Astrocyte (in vitro differentiated cells and primary cell): ENCODE results near the gene POGZ. TPM values are rescaled to one million over a fixed set of nuclear protein-coding genes. Genes with fewer than 3 reads are reported as not detected.
A peak's percentile ranks its signal among the peaks of the same experiment; 100 is the strongest.

Experiments
- DNase-seq: peaks from one replicate; pipeline ENCODE4 v3.0.0-alpha.2; 2010; ENCODE audit warnings: low read depth
- FAIRE-seq: peaks from 2 replicates; lab custom pipeline; 2011; peaks lifted over from hg19 to GRCh38; lab: Jason Lieb, UNC
- H2AFZ ChIP-seq: 2 replicates; pipeline ENCODE4 v1.6.0; 2012; ENCODE audit warnings: low read depth, low read length, inconsistent platforms
- H3K27ac ChIP-seq: 2 replicates; pipeline ENCODE4 v1.5.1; 2011; ENCODE audit warnings: low read depth, low read length, inconsistent platforms
- H3K27me3 ChIP-seq: 2 replicates; pipeline ENCODE4 v1.6.0; 2011; ENCODE audit warnings: low read length, inconsistent platforms; ENCODE audit not compliant: insufficient read depth
- H3K36me3 ChIP-seq: 2 replicates; pipeline ENCODE4 v1.5.1; 2011; ENCODE audit warnings: low read length, inconsistent platforms; ENCODE audit not compliant: insufficient read depth
- H3K4me1 ChIP-seq: 2 replicates; pipeline ENCODE4 v1.5.1; 2011; ENCODE audit warnings: low read length, inconsistent platforms; ENCODE audit not compliant: insufficient read depth
- H3K4me2 ChIP-seq: 2 replicates; pipeline ENCODE4 v1.6.0; 2012; ENCODE audit warnings: low read length, inconsistent platforms
- H3K4me3 ChIP-seq: 2 replicates; pipeline ENCODE4 v1.5.1; 2011; ENCODE audit warnings: low read depth, mild to moderate bottlenecking, low read length, inconsistent platforms; ENCODE audit not compliant: insufficient read depth
- H3K79me2 ChIP-seq: 2 replicates; pipeline ENCODE4 v1.6.0; 2012; ENCODE audit warnings: mild to moderate bottlenecking, low read length, inconsistent platforms; ENCODE audit not compliant: insufficient read depth
- H3K9ac ChIP-seq: 2 replicates; pipeline ENCODE4 v1.6.0; 2012; ENCODE audit warnings: mild to moderate bottlenecking, low read length, inconsistent platforms
- H3K9me3 ChIP-seq: 2 replicates; pipeline ENCODE4 v1.5.1; 2012; ENCODE audit warnings: low read depth, mild to moderate bottlenecking, low read length, inconsistent platforms; ENCODE audit not compliant: insufficient read depth
- H4K20me1 ChIP-seq: 2 replicates; pipeline ENCODE4 v1.6.0; 2012; ENCODE audit warnings: low read length, inconsistent platforms; ENCODE audit not compliant: insufficient read depth
- H3K27ac Mint-ChIP-seq: one replicate; pipeline ENCODE4 v1.8.0; 2021; ENCODE audit warnings: mild to moderate bottlenecking, mixed read lengths; ENCODE audit not compliant: unreplicated experiment
- H3K27me3 Mint-ChIP-seq: one replicate; pipeline ENCODE4 v1.8.0; 2021; ENCODE audit warnings: low read depth, mixed read lengths; ENCODE audit not compliant: unreplicated experiment
- H3K36me3 Mint-ChIP-seq: one replicate; pipeline ENCODE4 v1.8.0; 2021; ENCODE audit warnings: low read depth, mixed read lengths; ENCODE audit not compliant: unreplicated experiment
- H3K4me1 Mint-ChIP-seq: one replicate; pipeline ENCODE4 v1.8.0; 2021; ENCODE audit warnings: low read depth, mixed read lengths; ENCODE audit not compliant: unreplicated experiment
- H3K4me3 Mint-ChIP-seq: one replicate; pipeline ENCODE4 v1.8.0; 2021; ENCODE audit warnings: mild to moderate bottlenecking, moderate library complexity, mixed read lengths; ENCODE audit not compliant: unreplicated experiment
- H3K9me3 Mint-ChIP-seq: one replicate; pipeline ENCODE4 v1.8.0; 2021; ENCODE audit warnings: mild to moderate bottlenecking, mixed read lengths; ENCODE audit not compliant: unreplicated experiment
- CTCF ChIP-seq: IDR thresholded peaks from 2 replicates; pipeline ENCODE4 v1.5.1; 2011; ENCODE audit warnings: low read depth, mild to moderate bottlenecking, inconsistent platforms, low read length, moderate library complexity; ENCODE audit not compliant: insufficient read depth
- EZH2 ChIP-seq: IDR thresholded peaks from 2 replicates; pipeline ENCODE4 v1.6.1; 2012; ENCODE audit warnings: mild to moderate bottlenecking, low read length, inconsistent platforms; ENCODE audit not compliant: insufficient read depth
- total RNA-seq: library from RNA; stranded (reverse); gene quantifications from 2 replicates; pipeline ENCODE4 v1.2.1, GENCODE V29; 2021

Gene POGZ
- total RNA-seq, 1 donor from 2014 or later, result 63.9 TPM

GRCh38 chr1:151455966-151456365 lies 3.3 kb downstream of the POGZ start:
- peaks cover 14% of the 10 kb centered on the region for H3K4me1 Mint-ChIP-seq
- Histone ChIP-seq H3K4me1 (peaks cover 4% of the 10 kb centered on the region), H2AFZ (no peak overlapping the region), H3K79me2 (peaks cover 75% of the 10 kb centered on the region), H3K27me3 (no peaks in the 10 kb centered on the region), H3K9ac (no peak overlapping the region), H3K4me2 (no peak overlapping the region), H3K27ac (no peak overlapping the region), H3K9me3 (no peaks in the 10 kb centered on the region), H3K4me3 (no peak overlapping the region), H4K20me1 (peaks cover 49% of the 10 kb centered on the region), H3K36me3 (no peaks in the 10 kb centered on the region)
- H3K27me3 Mint-ChIP-seq, result no peaks in the 10 kb centered on the region
- H3K36me3 Mint-ChIP-seq, result no peaks in the 10 kb centered on the region
- H3K27ac Mint-ChIP-seq, result no peak overlapping the region
- H3K4me3 Mint-ChIP-seq, result no peak overlapping the region
- no peak for FAIRE-seq
- TF ChIP-seq CTCF, result no peak
- no peak for TF ChIP-seq EZH2
- no peaks in the 10 kb centered on the region for H3K9me3 Mint-ChIP-seq
- peak; percentile 36 for DNase-seq

- peaks cover 55% of the 10 kb centered on the region for H4K20me1 ChIP-seq
- peaks cover 14% of the 10 kb centered on the region for H3K4me1 Mint-ChIP-seq
- H3K9ac ChIP-seq, result no peak overlapping the region
- H3K9me3 ChIP-seq, result no peaks in the 10 kb centered on the region
- H3K4me2 ChIP-seq, result no peak overlapping the region
- no peak for TF ChIP-seq EZH2
- no peak for TF ChIP-seq CTCF
- H2AFZ ChIP-seq, result no peak overlapping the region
- FAIRE-seq (no peak), DNase-seq (no peak)
- H3K36me3 ChIP-seq, result no peaks in the 10 kb centered on the region
- H3K27ac Mint-ChIP-seq, result no peak overlapping the region
- no peaks in the 10 kb centered on the region for H3K27me3 ChIP-seq
- peaks cover 4% of the 10 kb centered on the region for H3K4me1 ChIP-seq
- no peak overlapping the region for H3K4me3 Mint-ChIP-seq
- no peak overlapping the region for H3K4me3 ChIP-seq
- H3K27me3 Mint-ChIP-seq, result no peaks in the 10 kb centered on the region
- no peak overlapping the region for H3K27ac ChIP-seq
- no peaks in the 10 kb centered on the region for H3K9me3 Mint-ChIP-seq
- H3K36me3 Mint-ChIP-seq, result peaks cover 3% of the 10 kb centered on the region
- H3K79me2 ChIP-seq, result peaks cover 82% of the 10 kb centered on the region
Observed at GRCh38 chr1:151455231-151455630, 4.1 kb downstream of the POGZ start.

GRCh38 chr1:151447696-151448095 lies 11.6 kb downstream of the POGZ start:
- Histone ChIP-seq H3K9ac (no peak overlapping the region), H3K36me3 (no peaks in the 10 kb centered on the region), H3K9me3 (no peaks in the 10 kb centered on the region), H3K4me1 (no peaks in the 10 kb centered on the region), H3K27me3 (no peaks in the 10 kb centered on the region), H2AFZ (no peak overlapping the region), H3K79me2 (peaks cover 99% of the 10 kb centered on the region), H3K4me3 (no peak overlapping the region), H3K27ac (no peak overlapping the region), H4K20me1 (peaks cover 83% of the 10 kb centered on the region), H3K4me2 (no peak overlapping the region)
- peaks cover 13% of the 10 kb centered on the region for H3K4me1 Mint-ChIP-seq
- FAIRE-seq (no peak), DNase-seq (no peak)
- no peaks in the 10 kb centered on the region for H3K9me3 Mint-ChIP-seq
- TF ChIP-seq EZH2, result no peak
- no peak for TF ChIP-seq CTCF
- no peaks in the 10 kb centered on the region for H3K27me3 Mint-ChIP-seq
- no peak overlapping the region for H3K4me3 Mint-ChIP-seq
- no peak overlapping the region for H3K27ac Mint-ChIP-seq
- H3K36me3 Mint-ChIP-seq, result peaks cover 6% of the 10 kb centered on the region
